ENCODE measurements around the gene RBPJL. TPM values are rescaled to one million over a fixed set of nuclear protein-coding genes. Genes with fewer than 3 reads are reported as not detected.
A peak's percentile ranks its signal among the peaks of the same experiment; 100 is the strongest.

RBPJL gene
- not detected in 2 replicates for total RNA-seq (ENCODE audit: low replicate concordance)

- peak within 1 kb of the TSS; percentile 28 for H3K4me3 Mint-ChIP-seq
- Histone ChIP-seq H3K9ac (no peak within 1 kb of the TSS), H3K27ac (no peak within 1 kb of the TSS), H3K9me3 (ENCODE audit: low read depth) (no peaks in the 10 kb centered on the region), H3K4me1 (no peaks in the 10 kb centered on the region), H2AFZ (replicated peaks) (peak within 1 kb of the TSS; percentile 95), H3K4me3 (no peak within 1 kb of the TSS), H4K20me1 (ENCODE audit: low read depth) (no peaks in the 10 kb centered on the region), H3K36me3 (no peaks in the 10 kb centered on the region), H3K4me2 (peak within 1 kb of the TSS; percentile 31), H3K27me3 (peaks cover 18% of the 10 kb centered on the region), H3K79me2 (ENCODE audit: low read depth) (no peaks in the 10 kb centered on the region), H3F3A (ENCODE audit: low read depth) (no peaks in the 10 kb centered on the region)
- peaks cover 4% of the 10 kb centered on the region for H3K36me3 Mint-ChIP-seq
- H3K27me3 Mint-ChIP-seq (ENCODE audit: insufficient read depth, low read depth) = peaks cover 14% of the 10 kb centered on the region
- peak within 1 kb of the TSS; percentile 7 for H3K27ac Mint-ChIP-seq
- peaks cover 3% of the 10 kb centered on the region for H3K9me3 Mint-ChIP-seq
- peaks cover 10% of the 10 kb centered on the region for H3K4me1 Mint-ChIP-seq
- DNase-seq (ENCODE audit: low spot score) = peak; percentile 69
- TF ChIP-seq, protein P1, sequence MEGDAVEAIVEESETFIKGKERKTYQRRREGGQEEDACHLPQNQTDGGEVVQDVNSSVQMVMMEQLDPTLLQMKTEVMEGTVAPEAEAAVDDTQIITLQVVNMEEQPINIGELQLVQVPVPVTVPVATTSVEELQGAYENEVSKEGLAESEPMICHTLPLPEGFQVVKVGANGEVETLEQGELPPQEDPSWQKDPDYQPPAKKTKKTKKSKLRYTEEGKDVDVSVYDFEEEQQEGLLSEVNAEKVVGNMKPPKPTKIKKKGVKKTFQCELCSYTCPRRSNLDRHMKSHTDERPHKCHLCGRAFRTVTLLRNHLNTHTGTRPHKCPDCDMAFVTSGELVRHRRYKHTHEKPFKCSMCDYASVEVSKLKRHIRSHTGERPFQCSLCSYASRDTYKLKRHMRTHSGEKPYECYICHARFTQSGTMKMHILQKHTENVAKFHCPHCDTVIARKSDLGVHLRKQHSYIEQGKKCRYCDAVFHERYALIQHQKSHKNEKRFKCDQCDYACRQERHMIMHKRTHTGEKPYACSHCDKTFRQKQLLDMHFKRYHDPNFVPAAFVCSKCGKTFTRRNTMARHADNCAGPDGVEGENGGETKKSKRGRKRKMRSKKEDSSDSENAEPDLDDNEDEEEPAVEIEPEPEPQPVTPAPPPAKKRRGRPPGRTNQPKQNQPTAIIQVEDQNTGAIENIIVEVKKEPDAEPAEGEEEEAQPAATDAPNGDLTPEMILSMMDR (IDR thresholded peaks at IDR 0.05) = peak; percentile 94
- TF ChIP-seq EZH2 (IDR thresholded peaks at IDR 0.05) = no peak
Observed at GRCh38 chr20:45306431-45306982, at the start of gene RBPJL. Gene RBPJL (plus strand): TSS chr20:45306840. CDS start chr20:45306923, 83 bp downstream.

GRCh38 chr20:45257161-45257560, 49.5 kb upstream of the RBPJL start:
- TF ChIP-seq EZH2 (IDR thresholded peaks at IDR 0.05) (no peak), EZH2phosphoT487 (IDR thresholded peaks at IDR 0.05) (no peak)
- TF ChIP-seq, protein P1 (IDR thresholded peaks at IDR 0.05) = no peak
- H3F3A ChIP-seq (ENCODE audit: low read depth) = no peaks in the 10 kb centered on the region
- H3K9ac ChIP-seq = no peak overlapping the region
- no peak overlapping the region for H3K4me3 ChIP-seq
- H3K4me1 ChIP-seq = peaks cover 12% of the 10 kb centered on the region
- no peaks in the 10 kb centered on the region for H3K36me3 Mint-ChIP-seq
- H3K27me3 ChIP-seq = no peaks in the 10 kb centered on the region
- H3K9me3 Mint-ChIP-seq = no peaks in the 10 kb centered on the region
- H2AFZ ChIP-seq (replicated peaks) = no peak overlapping the region
- H3K36me3 ChIP-seq = no peaks in the 10 kb centered on the region
- no peak overlapping the region for H3K4me2 ChIP-seq
- no peaks in the 10 kb centered on the region for H3K9me3 ChIP-seq (ENCODE audit: low read depth)
- no peak overlapping the region for H3K27ac Mint-ChIP-seq
- H3K4me3 Mint-ChIP-seq = no peak overlapping the region
- H3K4me1 Mint-ChIP-seq = peaks cover 38% of the 10 kb centered on the region
- H3K27me3 Mint-ChIP-seq (ENCODE audit: insufficient read depth, low read depth) = peaks cover 11% of the 10 kb centered on the region
- DNase-seq (ENCODE audit: low spot score) = no peak
- H3K79me2 ChIP-seq (ENCODE audit: low read depth) = no peaks in the 10 kb centered on the region
- no peaks in the 10 kb centered on the region for H4K20me1 ChIP-seq (ENCODE audit: low read depth)
- no peak overlapping the region for H3K27ac ChIP-seq

DNA sequence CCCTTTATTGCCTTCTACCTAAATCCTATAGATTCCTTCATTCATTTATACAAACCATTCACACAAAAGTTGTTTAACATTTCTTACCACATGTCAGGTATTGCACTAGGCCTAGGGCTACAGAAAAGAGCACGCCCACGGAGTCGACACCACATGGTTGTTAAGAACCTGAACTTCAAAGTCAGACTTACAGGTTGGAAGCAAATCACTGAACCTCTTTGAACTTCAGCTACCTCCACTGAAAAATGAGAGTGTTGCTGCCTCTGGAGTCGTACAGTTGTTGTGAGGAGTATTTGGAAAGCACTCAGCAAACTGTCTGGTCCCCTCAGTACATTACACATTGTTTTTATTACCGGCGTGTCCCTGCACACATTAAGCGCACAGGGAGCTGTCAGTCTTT, 48.9 kb upstream of the RBPJL start:
- DNase-seq (ENCODE audit: low spot score) = no peak
- Histone ChIP-seq H3K4me3 (no peak overlapping the region), H3K27ac (no peak overlapping the region), H3K9ac (no peak overlapping the region), H3F3A (ENCODE audit: low read depth) (no peaks in the 10 kb centered on the region), H3K36me3 (no peaks in the 10 kb centered on the region), H3K9me3 (ENCODE audit: low read depth) (no peaks in the 10 kb centered on the region), H3K4me2 (no peak overlapping the region), H3K27me3 (no peaks in the 10 kb centered on the region), H3K79me2 (ENCODE audit: low read depth) (no peaks in the 10 kb centered on the region), H3K4me1 (peaks cover 12% of the 10 kb centered on the region), H2AFZ (replicated peaks) (no peak overlapping the region), H4K20me1 (ENCODE audit: low read depth) (no peaks in the 10 kb centered on the region)
- TF ChIP-seq EZH2phosphoT487 (IDR thresholded peaks at IDR 0.05) (no peak), EZH2 (IDR thresholded peaks at IDR 0.05) (no peak)
- TF ChIP-seq, protein P1 (IDR thresholded peaks at IDR 0.05) = no peak
- Mint-ChIP-seq H3K9me3 (no peaks in the 10 kb centered on the region), H3K4me3 (no peak overlapping the region), H3K36me3 (no peaks in the 10 kb centered on the region), H3K4me1 (peaks cover 38% of the 10 kb centered on the region), H3K27ac (no peak overlapping the region), H3K27me3 (ENCODE audit: insufficient read depth, low read depth) (peaks cover 9% of the 10 kb centered on the region)

Data from neural progenitor cell (in vitro differentiated cells).